ENCODE results near the gene TLR10.

- TF ChIP-seq SMC3 (IDR thresholded peaks at IDR 0.05) (no peak), MYC (IDR thresholded peaks at IDR 0.05; ENCODE audit: borderline replicate concordance, low read length) (no peak)
These were observed 33.5 kb downstream of the TLR10 start for GRCh38 chr4:38749336-38749735.

Measured in A549 (cell line).